Activated T-helper 1 cell treated with Interleukin-2 at 50 U/mL for 16 hours (primary cell): ENCODE data around the gene NFIA.

Experiments used
- DNase-seq: peaks from one replicate; pipeline ENCODE4 v3.0.0-alpha.2; 2020; ENCODE audit warnings: low read depth

Gene NFIA

DNA sequence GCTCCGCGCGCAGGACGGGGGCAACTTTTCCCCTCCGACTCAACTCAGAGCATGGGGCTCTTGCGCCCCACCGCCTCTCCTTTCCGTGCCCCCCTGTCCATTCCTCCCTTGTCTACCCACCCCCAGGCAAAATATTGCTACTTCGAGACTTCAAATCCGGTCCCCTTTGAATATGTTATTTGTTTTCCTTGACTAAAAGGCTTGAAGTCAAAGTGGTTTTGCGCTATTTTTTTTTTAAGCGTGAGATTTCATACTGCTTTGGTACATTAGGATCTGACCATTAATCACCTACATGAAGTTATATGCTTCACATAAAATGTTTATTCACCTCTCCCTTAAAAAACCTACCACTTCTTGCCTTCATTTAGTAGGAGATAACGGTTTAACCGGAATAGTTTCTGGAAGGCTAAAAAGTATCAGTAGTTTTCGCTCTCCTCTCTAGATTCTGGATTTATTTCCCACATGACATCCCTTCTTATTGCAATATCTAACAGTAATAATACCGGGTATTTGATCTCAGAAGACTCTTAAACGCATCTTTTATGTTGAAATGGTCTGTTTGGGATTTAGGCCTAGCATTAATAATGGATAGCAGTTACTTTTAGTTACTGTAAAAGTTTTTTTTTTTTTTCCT, 1.6 kb downstream of the NFIA start:
- no peak for DNase-seq

DNA sequence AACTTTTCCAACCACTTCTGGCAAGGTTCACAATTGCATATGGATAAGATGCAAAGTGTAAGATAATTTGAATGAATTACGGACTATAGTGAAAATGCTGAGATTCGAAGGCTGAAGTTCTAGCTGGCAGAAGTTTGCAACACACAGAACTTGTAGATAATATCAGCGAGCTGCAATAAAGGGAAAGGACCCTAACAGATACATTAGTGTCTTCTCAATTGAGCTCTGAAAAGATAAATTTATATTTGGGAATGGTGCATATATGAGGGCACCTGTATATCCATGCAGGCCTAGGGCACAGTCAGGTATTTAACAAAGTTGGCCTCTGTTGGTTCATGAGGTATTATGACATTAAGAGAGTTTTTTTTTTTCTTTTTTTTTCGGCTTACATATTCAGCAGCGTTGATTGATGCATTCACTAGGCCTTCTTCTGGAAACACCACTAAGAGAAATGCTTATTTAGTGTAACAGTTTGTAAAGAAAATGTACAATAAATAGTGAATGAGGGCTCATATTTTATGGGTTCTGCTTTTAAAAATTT, 2.2 kb downstream of the NFIA start:
- DNase-seq = no peak

DNA sequence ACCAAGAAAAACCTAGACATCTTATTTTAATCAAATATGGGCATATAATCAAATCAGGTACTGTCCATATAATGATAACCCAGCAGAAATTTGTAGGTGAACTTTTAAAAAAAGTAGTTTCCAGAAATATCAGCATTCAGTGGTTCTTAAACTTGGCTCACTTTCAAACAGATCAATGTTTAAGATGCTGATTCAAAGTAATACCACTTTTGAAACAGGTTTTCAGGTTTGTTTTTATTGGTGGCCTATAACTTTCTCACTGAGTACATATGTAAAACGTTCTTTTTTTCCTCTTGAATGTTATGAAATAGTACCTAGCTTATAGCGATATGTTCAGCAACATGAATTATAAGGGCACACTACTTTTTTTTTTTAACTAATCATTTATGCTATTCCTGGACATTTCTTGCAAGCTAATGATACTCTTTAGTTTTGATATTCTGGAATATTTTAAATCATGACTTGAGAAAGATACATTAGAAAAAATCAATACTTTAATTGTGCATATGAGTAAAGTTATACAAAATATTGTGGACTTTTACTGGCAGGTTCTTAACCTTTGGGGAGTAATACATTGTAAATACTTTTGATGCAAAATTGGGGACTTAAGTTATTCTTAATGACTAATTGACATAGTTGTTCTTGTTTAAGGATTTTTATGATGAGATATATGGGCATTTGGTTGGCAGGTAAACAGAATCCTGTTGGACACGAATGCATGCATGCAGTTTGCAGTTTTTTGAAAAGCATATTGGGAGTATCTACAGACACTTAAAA, 3.0 kb downstream of the NFIA start:
- no peak for DNase-seq

DNA sequence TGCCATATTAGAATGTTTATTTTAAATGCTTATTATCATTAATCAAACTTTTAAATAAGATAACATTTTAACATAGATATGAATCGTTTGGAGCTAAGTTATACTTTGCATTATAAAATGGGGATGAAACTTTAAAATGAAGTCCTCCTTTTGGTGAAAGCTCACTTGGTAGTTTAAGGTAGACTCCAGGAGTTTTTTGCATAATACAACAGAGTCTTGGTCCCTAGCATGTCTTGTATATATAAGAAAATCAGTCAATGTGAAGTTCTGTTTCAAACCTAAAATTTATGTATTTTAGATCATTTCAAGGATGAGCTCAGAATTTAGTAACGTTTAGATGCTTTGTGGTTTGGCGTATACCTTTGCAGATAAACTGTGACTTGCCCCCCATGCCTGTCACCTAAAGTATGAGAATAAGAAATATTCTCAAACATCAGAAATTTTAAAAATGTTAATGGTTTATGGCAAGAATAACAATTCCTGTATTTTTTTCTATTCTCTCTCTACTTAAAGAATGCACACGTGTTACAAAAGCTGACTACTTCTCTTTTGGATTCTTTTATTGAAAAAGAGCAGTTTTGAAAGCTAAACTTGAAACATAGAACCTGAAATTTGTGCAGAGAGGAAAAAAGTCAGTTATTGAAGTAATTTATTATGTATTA, 3.8 kb downstream of the NFIA start:
- no peak for DNase-seq

DNA sequence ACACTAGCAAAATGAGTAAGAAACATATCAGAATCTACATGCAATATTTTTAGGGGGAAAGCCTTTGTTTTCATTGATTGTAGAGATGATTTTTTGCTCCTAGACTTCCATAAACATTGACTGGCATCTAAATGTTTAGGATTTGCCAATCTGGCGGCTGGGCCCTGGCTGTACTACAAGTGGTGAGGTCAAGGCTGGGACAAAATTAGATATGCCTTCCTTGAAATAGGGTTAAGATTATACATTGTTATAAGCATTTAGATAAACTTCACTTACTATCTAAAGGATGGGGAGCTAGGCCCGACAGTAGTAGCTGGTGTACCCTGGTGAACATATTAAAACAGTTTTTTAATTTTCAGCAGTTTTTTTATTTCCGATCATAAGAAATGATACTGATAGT, 5.2 kb downstream of the NFIA start:
- DNase-seq = no peak

DNA sequence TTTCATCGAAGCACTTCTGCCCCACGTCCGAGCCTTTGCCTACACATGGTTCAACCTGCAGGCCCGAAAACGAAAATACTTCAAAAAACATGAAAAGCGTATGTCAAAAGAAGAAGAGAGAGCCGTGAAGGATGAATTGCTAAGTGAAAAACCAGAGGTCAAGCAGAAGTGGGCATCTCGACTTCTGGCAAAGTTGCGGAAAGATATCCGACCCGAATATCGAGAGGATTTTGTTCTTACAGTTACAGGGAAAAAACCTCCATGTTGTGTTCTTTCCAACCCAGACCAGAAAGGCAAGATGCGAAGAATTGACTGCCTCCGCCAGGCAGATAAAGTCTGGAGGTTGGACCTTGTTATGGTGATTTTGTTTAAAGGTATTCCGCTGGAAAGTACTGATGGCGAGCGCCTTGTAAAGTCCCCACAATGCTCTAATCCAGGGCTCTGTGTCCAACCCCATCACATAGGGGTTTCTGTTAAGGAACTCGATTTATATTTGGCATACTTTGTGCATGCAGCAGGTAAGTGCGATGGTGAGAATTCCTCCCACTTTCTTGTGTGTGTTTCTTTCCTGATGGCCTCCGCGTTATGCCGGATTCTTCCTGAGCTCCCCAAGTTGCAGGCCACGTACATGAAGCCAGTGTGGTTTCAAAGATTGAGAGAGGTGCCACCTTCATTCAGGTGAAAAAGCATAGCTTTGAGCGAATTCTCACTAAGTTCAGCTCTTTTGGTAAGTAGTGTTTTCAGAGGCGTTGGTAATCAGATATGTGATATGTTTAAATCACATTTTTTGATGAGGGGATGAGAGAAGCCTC, 6.0 kb downstream of the NFIA start:
- no peak for DNase-seq

DNA sequence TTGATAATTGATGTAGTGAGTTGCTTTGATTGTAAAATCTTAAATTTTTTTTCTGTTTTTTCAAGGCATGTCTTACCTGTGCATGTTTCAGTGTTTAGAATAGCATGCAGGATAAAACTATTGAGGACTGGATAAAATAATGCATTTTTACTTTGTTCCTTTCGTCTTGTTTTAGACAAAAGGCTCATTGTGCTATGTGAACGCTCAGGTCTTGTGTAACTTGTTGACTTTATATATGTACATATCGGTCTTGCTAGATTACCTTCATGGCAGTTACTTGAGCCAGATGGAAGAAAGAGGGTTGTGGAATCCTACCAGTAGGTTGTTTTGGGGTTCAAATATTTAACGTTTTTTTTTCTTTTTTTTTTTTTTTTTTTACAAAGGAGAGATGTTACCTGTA, 7.0 kb downstream of the NFIA start:
- DNase-seq = no peak

DNA sequence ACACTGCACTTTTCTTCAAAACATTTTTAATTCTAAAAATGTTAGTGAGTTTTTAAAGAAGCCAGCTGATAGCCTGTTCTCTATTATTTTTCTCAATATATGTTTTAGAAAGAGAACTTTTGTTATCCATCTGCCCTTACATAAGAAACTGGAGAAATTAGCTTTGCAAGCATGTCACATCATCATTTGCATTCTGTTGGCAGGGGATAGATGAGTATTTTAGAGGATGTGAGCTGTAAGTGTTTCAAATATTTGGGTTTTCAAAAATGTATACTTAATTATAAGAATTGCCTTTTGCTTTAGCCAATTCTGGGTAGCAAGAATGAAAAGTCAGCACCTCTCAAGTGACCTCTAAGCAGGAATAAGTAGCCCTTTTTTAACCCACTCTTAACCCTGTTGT, 7.4 kb downstream of the NFIA start:
- no peak for DNase-seq

DNA sequence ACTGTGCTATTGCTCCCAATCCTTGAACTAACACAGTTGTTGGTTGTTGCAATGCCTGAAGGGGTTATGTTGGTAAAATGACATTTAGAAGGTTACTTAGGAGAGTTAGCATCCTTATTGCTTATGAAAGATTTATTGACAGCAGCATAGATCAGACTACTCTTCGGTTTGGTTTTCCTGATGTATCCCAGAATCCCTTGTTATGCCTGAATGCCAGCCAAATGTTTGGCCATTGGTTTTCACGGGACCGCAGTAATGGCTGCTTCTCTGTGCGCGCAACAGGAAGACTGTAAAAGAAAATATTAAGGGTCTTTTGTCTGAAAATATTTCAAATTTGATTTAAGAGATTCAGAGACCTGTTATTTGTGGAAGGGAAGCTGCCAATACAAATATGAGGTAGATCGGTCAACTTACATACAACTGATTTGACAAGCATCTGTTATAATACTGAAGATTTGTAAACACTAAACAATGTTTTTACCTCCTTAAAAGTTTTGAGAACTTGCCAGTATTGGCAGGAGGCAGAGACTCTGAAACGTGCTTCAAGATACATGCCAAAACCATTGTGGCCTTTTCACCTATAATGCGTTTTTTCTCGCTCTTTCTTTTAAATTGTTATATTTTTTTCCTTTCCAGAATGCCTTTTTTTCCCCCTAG, 8.3 kb downstream of the NFIA start:
- no peak for DNase-seq

DNA sequence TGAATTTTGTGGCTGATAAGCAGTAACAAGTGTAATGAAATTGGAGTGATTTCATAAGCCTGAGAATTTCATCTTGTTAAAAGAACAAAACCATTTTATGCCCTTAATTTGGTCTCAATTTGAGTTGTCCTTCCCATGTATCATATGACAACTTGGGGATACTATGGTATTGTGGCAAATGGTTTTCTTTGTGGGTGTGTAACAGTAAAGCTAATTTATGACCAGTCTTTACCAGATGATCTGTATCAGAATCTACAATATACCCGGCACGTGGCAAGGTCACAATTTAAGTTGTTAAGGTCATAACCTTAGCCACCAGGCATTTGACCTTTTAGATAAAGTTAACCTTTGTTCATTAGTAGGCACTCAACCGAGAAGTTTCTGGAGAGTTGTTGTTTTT, 9.1 kb downstream of the NFIA start:
- DNase-seq = no peak

DNA sequence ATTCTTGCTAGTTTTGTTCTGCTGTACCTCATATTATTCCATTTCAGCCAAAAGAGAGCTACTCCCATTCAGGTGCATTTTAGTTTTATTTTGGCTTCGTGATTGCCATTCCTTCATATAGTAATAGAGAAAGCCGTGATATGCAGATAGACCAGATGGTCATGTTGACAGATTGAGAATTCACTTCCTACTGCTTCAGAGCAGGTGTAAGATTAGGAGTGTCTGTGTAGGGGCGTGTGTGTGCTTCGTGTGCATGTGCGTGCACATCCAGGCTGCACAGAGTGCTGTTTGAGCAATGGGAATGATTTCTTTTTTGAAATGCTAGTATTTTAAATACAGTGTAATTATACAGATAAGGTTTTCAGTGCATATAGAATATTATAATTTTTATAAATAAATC, 10.3 kb downstream of the NFIA start:
- DNase-seq = no peak

DNA sequence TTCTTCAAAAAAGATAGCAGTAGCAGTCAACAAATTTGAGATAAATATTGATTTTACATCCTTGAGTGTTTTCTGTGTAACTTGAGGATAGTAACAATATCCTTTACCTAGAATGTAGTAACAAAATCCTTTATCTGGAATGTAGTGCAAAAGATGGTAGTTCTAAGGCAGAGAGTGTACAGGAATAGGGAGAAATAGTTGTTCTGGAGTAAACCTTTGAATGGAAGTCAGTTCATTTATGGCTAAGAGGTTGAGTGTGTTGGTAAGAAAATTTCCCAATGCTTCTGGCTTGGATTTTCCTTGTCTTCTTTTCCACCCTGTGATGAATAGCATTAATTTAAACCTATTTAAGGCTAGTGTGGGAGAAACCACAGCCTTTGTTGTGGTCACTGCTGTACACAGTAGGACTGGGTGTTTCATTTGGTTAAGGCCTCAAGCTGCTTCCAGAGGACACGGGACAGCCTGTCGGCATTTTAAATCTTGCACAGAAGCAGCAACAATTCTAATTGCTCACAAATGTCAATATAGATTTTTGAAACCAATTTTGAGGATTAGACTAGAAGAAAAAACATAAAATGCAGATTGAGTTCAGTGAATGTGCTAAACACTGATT, 11.3 kb downstream of the NFIA start:
- no peak for DNase-seq

DNA sequence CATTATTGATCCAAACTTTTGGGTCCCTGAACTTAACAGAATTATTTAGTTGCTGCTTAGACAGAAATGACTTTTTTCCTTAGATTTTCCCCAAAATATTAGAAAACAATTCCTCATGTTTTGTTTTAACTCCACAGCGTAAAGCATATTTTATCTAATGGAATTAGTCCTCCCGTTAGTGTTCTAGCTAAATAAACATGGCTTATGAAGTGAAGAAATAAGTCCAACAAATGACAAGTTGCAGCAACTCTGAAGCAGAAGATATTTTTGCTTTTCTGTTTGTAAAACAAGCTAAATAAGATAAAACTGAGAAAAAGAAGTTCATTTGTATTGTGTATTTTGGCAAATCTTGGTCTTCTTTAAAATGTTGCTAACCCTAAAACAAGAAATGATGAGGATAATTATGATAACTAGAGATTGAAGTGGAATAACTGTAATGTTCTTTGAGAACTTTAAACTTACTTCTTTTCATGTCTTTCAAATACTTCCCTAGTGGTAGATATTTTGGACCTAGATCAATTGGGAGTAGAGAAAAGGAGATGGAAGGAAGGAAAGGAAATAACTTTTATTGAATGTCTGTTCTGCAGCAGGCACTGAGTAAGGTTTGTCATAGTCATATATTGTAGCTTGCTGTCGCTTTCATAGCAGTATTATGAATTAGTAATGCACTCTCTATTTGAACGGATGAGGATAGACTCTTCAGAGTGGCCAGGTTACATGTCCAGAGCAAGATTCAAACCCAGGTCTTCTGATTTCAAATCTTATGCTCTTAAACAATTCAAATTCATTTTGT, 12.5 kb downstream of the NFIA start:
- no peak for DNase-seq

DNA sequence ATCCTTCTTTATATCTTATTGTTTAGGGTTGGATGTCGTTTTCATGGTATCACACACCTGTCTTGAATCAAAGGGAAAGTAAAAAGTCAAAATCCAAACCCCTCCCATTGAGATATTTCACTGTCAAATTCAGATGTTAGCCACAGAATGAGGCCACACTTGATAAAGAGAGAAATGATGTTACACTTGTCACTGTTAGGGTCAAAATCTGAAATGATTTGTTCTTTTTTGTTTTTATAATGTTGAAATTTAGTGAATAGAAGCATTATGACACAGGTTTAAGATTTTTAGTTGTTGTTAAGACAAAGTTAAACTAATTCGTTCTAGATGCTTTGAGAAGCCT, 13.1 kb downstream of the NFIA start:
- DNase-seq = no peak

DNA sequence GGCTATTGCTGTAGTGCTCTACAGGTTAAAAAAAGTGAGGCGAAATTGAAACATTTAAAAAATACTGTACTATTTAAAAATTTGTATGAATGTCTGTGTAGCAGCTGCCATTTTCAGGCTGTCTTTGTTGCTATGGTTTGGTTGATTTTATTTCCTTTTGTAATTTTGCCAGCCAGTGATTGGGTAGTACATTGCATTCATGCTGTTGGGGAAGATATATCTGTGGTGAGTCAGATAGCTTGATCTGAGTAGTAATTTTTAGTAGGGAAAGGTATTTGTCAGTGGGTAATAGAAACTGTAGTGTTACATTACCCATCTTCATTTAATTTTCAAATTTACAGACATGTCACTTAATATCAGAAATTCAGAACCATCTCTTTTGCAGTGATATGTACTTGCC, 15.0 kb downstream of the NFIA start:
- DNase-seq = no peak

DNA sequence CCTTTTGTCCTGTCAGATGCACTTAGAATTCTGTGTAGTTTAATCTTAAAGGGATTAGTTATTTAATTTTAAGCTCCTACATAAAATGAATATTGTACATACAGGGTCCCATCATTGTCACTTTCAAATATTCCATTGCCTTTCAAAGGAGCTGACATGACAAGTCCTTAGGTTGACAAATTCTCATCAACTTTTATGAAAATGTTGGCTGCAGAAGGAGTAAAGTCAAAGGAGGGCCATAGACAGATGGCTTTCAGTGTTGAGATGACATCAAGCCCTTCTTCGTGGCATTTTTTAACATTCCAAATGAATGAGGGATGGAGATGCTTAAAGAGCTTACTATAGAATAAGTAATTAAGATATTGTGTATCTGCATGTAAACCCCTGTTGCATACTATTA, 15.4 kb downstream of the NFIA start:
- DNase-seq = no peak

DNA sequence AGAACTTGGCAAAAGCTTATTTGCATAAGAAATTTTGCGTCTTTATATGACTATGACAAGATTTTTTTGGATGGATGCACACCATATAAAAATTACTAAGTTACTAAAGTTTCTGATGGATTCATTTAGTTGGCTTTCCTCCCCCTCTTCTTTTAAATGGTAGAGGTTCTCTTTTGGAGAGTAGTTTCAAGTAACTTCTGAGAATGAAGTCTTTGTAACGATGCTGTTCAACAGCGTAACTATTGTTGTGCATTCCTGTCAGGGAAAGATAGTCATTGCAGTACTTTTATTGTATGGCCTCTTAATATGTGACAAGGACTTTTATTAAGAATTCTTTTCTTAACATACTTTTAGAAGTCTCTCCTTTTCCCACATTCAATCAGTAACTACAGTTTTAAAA, 16.0 kb downstream of the NFIA start:
- no peak for DNase-seq

DNA sequence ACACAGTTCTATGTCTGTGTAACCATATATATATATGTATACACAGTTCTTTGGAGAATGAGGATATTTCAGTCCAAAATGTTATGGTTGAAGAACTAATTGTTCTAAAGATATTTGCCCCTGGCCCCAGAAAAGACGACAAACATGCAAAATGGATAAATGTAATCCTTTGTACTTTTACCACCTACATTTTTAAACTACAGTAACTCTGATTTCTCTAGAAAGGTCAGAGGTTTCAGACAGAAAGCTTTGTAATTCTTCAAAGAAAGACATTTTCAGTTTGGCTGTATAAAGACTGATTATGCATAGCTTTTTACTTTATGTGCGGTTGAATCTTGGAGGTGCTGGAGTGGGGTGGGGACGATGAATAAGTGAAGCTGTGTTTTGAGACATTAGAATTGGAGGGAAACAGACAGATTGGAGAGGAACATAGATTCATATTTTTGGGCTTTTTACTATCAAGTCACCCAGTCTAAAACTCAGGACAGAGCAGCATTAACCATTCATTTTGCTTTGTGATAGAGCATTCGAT, 16.6 kb downstream of the NFIA start:
- no peak for DNase-seq

DNA sequence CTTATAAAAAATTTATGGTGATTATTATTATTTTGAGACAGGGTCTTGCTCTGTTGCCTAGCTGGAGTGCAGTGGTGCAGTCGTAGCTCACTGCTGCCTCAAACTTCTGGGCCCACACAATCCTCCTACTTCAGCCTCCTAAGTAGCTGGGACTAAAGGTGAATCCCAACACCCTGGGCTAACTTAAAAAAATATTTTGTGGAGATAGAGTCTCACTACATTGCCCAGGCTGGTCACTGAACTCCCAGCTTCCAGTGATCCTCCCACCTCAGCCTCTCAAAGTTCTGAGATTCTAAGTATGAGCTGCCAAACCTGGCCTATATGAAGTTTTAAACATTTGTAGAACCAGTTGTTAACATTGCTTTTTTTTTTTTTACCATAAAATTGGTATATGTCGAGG, 18.2 kb downstream of the NFIA start:
- no peak for DNase-seq

DNA sequence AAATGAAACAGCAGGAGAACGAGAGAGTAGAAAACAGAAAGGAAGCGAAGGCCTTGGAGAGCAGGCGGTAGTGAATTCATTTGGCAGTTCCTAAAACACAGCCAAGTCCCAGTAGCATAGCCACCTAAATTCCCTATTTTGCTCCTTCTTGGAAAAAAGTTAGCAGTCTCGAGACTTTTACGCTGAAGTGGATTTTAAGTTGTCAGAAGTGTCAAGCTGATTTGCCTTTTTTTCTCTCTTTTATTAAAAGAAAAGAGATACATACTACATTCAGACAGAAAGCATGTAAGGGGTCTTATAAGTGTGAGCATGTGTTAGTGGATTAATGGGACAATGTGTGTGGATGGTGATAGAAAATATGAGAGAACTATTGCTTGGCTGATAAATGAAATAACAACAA, 19.2 kb downstream of the NFIA start:
- no peak for DNase-seq
